ENCODE results near the gene ACBD6.

- TF ChIP-seq POLR2AphosphoS5 (IDR thresholded peaks at IDR 0.05; ENCODE audit: low read depth) = no peak
- no peak for TF ChIP-seq CTCF (conservative IDR thresholded peaks at IDR 0.05; ENCODE audit: low read depth in 2 of 2)
Observed at GRCh38 chr1:180440335-180440734, 62.0 kb downstream of the ACBD6 start.
